ENCODE measurements around the gene PAH. TPM values are rescaled to one million over a fixed set of nuclear protein-coding genes. Genes with fewer than 3 reads are reported as not detected.

Gene PAH
- total RNA-seq, 1 experiment from 2014 or later = 5.7 TPM

GRCh38 chr12:102824218-102824835 lies 92.7 kb downstream of the PAH start:
- H3K9me3 Mint-ChIP-seq = no peaks in the 10 kb centered on the region
- peaks cover 14% of the 10 kb centered on the region for H3K4me1 Mint-ChIP-seq
- ATAC-seq (peak; percentile 99), DNase-seq (ENCODE audit: low spot score) (peak; percentile 89)
- H3K27me3 Mint-ChIP-seq (ENCODE audit: low read depth) = peaks cover 52% of the 10 kb centered on the region
- CTCF ChIA-PET = interaction anchor here (0.6 to 1.8 kb wide), 6 partner anchors 8 to 340 kb away, joined by 3 to 15 read pairs (median 4); no protein-coding TSS in a partner anchor
- POLR2A ChIA-PET = no interaction called here
- H3K36me3 Mint-ChIP-seq = no peaks in the 10 kb centered on the region
- no peak overlapping the region for H3K27ac Mint-ChIP-seq
- H3K4me3 Mint-ChIP-seq = peak overlapping the region; percentile 61
- TF ChIP-seq TEAD4 (CRISPR knock-in tag; IDR thresholded peaks at IDR 0.05) = peak; percentile 88; the same call in 1 of the 2 replicates
- peak; percentile 88 for TF ChIP-seq ATF2 (CRISPR knock-in tag; IDR thresholded peaks at IDR 0.05; ENCODE audit: borderline replicate concordance, low read depth)
- no peak for TF ChIP-seq ZNF263 (CRISPR knock-in tag; IDR thresholded peaks at IDR 0.05; ENCODE audit: low read depth)
- TF ChIP-seq ZNF138 (CRISPR knock-in tag; conservative IDR thresholded peaks at IDR 0.05) = no peak; the same call in 1 of the 2 replicates
- peak; percentile 86 for TF ChIP-seq E2F4 (CRISPR knock-in tag; IDR thresholded peaks at IDR 0.05; ENCODE audit: borderline replicate concordance, low read depth)
- TF ChIP-seq ZBTB21 (CRISPR knock-in tag; IDR thresholded peaks at IDR 0.05; ENCODE audit: borderline replicate concordance) = peak; percentile 84
- no peak for TF ChIP-seq HMGA2 (CRISPR knock-in tag; IDR thresholded peaks at IDR 0.05)
- no peak for TF ChIP-seq ZMAT4 (CRISPR knock-in tag; IDR thresholded peaks at IDR 0.05)
- TF ChIP-seq ZNF416 (CRISPR knock-in tag; IDR thresholded peaks at IDR 0.05) = no peak
- peak; percentile 68 for TF ChIP-seq SP1 (CRISPR knock-in tag; conservative IDR thresholded peaks at IDR 0.05)
- no peak for TF ChIP-seq ZNF425 (CRISPR knock-in tag; conservative IDR thresholded peaks at IDR 0.05)
- peak; percentile 81 for TF ChIP-seq ZNF281 (CRISPR knock-in tag; IDR thresholded peaks at IDR 0.05)
- TF ChIP-seq NR3C1 (CRISPR knock-in tag; conservative IDR thresholded peaks at IDR 0.05; ENCODE audit: low read depth) = peak; percentile 80; the same call in 1 of the 2 replicates
- no peak for TF ChIP-seq CTCF (IDR thresholded peaks at IDR 0.05)
- no peak for TF ChIP-seq SOX15 (CRISPR knock-in tag; IDR thresholded peaks at IDR 0.05)
- no peak for TF ChIP-seq MXD4 (CRISPR knock-in tag; IDR thresholded peaks at IDR 0.05; ENCODE audit: borderline replicate concordance)
- TF ChIP-seq USF2 (CRISPR knock-in tag; IDR thresholded peaks at IDR 0.05) = peak; percentile 58
- TF ChIP-seq ARID4B (CRISPR knock-in tag; IDR thresholded peaks at IDR 0.05; ENCODE audit: borderline replicate concordance) = peak; percentile 99
- no peak for TF ChIP-seq CDX4 (CRISPR knock-in tag; IDR thresholded peaks at IDR 0.05; ENCODE audit: borderline replicate concordance)
- TF ChIP-seq ESRRA (CRISPR knock-in tag; IDR thresholded peaks at IDR 0.05; ENCODE audit: borderline replicate concordance) = peak; percentile 59; the same call in 1 of the 2 replicates
